GM19025 (cell line): Measurements from ENCODE around the gene ABCC2.
"Not testable (repeated sequence)": the region's sequence is repeated elsewhere in the genome, so short reads cannot be mapped to it uniquely, and the experiment has no call there.

Experiments used
- ATAC-seq: cut with Tn5 transposase; IDR thresholded peaks from one replicate; pipeline ENCODE4 v1.9.1; 2021; ENCODE audit warnings: mild to moderate bottlenecking, low read depth, moderate library complexity; ENCODE audit not compliant: unreplicated experiment

Gene ABCC2

GRCh38 chr10:99850767-99851340 lies 68.4 kb downstream of the ABCC2 start:
- no peak for ATAC-seq

- ATAC-seq = no peak
Observed at GRCh38 chr10:99851825-99852224, 69.4 kb downstream of the ABCC2 start.

GRCh38 chr10:99852481-99853213 lies 70.2 kb downstream of the ABCC2 start:
- ATAC-seq = no peak

GRCh38 chr10:99853655-99854054 lies 71.2 kb downstream of the ABCC2 start:
- no peak for ATAC-seq

GRCh38 chr10:99854860-99855259 lies 72.4 kb downstream of the ABCC2 start:
- no peak for ATAC-seq

- no peak for ATAC-seq
Observed at GRCh38 chr10:99855479-99856071, 73.1 kb downstream of the ABCC2 start.

GRCh38 chr10:99858849-99859248 lies 76.4 kb downstream of the ABCC2 start:
- ATAC-seq = no peak

- no peak for ATAC-seq
Observed at GRCh38 chr10:99859585-99859984, 77.1 kb downstream of the ABCC2 start.

GRCh38 chr10:99860466-99860865 lies 78.0 kb downstream of the ABCC2 start:
- no peak for ATAC-seq

- not testable (repeated sequence) for ATAC-seq
Observed at GRCh38 chr10:99863535-99864240, 81.2 kb downstream of the ABCC2 start.

- not testable (repeated sequence) for ATAC-seq
Observed at GRCh38 chr10:99867250-99867649, 84.8 kb downstream of the ABCC2 start.

- ATAC-seq = no peak
Observed at GRCh38 chr10:99869581-99870122, 87.2 kb downstream of the ABCC2 start.

- ATAC-seq = no peak
Observed at GRCh38 chr10:99870123-99870730, 87.8 kb downstream of the ABCC2 start.

GRCh38 chr10:99872367-99873162 lies 90.1 kb downstream of the ABCC2 start:
- ATAC-seq = no peak

- ATAC-seq = no peak
Observed at GRCh38 chr10:99873846-99874245, 91.4 kb downstream of the ABCC2 start.

- no peak for ATAC-seq
Observed at GRCh38 chr10:99874341-99875085, 92.1 kb downstream of the ABCC2 start.

GRCh38 chr10:99875473-99875872 lies 93.0 kb downstream of the ABCC2 start:
- no peak for ATAC-seq

- no peak for ATAC-seq
Observed at GRCh38 chr10:99880080-99880835, 97.8 kb downstream of the ABCC2 start.
